GM20431 (cell line): ENCODE results near the gene LRRC8A.
"Not testable (repeated sequence)": the region's sequence is repeated elsewhere in the genome, so short reads cannot be mapped to it uniquely, and the experiment has no call there.

Source experiments
- in situ Hi-C: fragments of 300-500 bp; cut with MseI, MboI; formaldehyde crosslinking; loops from one replicate; pipeline ENCODE4 v1.15.0; 2020; ENCODE audit warnings: low sequenced_read_pairs; ENCODE audit not compliant: unreplicated experiment

Gene LRRC8A

DNA sequence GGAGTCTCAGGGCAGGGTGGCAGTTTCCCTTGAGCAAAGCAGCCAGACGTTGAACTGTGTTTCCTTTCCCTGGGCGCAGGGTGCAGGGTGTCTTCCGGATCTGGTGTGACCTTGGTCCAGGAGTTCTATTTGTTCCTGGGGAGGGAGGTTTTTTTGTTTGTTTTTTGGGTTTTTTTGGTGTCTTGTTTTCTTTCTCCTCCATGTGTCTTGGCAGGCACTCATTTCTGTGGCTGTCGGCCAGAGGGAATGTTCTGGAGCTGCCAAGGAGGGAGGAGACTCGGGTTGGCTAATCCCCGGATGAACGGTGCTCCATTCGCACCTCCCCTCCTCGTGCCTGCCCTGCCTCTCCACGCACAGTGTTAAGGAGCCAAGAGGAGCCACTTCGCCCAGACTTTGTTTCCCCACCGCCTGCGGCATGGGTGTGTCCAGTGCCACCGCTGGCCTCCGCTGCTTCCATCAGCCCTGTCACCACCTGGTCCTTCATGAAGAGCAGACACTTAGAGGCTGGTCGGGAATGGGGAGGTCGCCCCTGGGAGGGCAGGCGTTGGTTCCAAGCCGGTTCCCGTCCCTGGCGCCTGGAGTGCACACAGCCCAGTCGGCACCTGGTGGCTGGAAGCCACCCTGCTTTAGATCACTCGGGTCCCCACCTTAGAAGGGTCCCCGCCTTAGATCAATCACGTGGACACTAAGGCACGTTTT is 35.4 kb downstream of the LRRC8A start:
- in situ Hi-C loops: no loop called here

DNA sequence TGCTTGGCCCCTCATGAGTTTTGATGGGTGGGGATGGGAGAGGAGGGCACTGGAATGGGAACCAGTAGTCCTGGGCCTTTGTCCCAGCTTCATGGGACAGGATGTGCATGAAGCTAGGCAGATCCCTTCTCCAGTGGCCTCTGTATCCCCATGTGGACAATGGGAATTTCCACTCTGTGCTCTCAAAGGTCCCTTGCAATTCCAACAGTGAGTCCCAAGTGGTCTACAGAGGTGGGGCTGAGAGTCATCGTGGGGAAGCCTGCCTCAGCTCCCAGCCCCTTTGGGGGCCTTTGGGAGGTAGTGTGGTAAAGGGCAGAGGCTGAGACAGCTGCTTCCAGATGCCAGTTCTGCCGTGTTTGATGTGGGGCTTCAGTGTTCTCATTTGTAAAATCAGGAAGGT is 37.0 kb downstream of the LRRC8A start:
- in situ Hi-C loops: no loop called here

- in situ Hi-C loops: loop anchor here (10.0 kb wide), 1 partner anchor 55 kb away; no protein-coding TSS in a partner anchor
Observed at GRCh38 chr9:128919402-128920089, 37.6 kb downstream of the LRRC8A start.

DNA sequence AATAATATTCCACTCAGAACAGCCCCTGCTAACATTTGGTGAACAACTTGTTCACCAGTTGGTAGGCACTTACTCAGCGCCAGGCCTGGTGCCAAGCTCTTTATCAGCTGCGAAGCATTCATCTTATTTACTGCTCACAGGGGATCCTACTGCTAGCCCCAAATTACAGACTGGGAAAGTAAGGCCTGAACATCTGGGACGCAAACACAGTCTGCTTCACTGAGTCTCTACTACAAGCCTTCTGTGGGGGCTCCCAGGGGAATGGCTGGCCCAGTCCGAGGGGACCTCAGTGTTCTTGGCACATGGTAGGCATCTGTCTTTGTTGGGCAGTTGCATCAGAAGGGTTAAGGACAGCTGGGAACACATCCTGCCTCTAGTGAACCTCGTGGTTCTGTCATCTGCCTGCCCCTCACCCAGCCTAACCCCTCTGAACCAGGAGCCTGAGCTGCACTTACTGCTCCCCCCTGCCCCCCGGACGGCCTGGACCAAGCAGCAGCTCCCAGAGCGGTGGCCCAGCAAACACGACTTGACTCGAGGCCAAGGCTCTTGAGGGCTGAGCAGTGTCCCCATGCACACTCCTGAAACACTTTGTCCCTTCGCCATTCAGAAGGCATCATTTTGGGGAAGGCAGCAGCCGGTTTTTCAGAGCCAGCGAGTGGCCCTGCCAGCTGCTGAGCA is 38.6 kb downstream of the LRRC8A start, which contains the start of gene PHYHD1:
TSS of gene PHYHD1 (plus strand) at position 602 of the 678 bp plus-strand sequence. CDS start 1,342 bp downstream, outside the sequence.
- in situ Hi-C loops: loop anchor here (10.0 kb wide), 1 partner anchor 56 kb away; no protein-coding TSS in a partner anchor

DNA sequence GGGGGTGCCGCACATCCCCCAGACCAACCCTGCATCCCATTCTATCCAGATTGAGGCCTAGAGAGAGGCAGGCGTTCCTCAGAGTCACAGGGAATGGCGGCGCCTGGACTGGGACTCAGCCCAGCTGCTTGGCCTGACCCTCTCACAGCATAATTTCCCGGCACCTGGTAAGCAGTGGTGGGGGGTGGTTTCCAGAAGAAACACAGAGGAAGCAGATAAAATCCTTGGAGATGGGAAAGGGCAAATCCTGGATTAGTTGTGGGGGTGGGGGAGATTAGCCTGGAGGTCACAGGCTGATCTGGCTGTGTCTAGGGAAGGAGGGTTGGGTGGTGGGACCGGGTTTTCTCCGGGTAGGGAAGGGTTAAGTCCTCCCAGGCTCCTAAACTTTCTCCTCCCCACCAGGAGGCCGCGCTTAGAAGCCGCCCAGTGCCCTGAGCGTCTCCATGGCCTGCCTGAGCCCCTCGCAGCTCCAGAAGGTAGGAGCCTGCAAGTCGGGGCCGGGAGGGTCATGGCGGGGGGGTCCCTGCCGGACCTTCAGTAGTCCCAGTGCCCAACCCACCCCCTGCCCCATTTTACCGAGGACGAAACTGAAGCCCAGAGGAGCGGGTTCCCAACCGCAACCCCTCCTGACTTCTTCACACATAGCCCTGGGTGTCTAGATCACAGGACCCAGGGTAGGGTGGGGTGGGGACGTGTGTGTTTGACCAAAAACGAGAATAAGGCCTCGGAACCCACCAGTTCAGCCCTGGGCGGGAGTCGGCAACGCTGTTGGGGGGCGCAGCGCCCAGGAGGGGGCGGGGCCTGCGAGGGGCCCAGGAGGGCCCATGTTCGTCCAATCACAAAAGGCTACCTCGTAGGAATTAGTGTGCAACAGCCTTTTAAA is 40.2 kb downstream of the LRRC8A start:
- in situ Hi-C loops: loop anchor here (10.0 kb wide), 1 partner anchor 57 kb away; no protein-coding TSS in a partner anchor

DNA sequence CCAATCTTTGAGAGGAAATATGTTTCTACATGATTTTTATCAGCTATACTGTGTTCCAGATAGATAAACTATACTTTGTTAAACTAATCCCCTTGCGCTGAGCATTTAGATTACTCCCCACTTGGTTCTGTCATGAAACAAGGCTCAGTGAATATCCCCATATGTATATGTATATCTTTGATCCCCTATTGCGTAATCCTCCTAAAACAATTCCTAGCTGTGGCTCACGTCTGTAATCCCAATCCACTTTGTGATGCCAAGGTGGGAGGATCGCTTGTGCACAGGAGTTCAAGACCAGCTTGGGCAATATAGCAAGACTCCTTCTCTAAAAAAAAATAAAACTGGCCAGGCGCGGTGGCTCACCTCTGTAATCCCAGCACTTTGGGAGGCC is 41.6 kb downstream of the LRRC8A start:
- in situ Hi-C loops: loop anchor here (10.0 kb wide), 1 partner anchor 59 kb away; no protein-coding TSS in a partner anchor

- in situ Hi-C loops: loop anchor here (10.0 kb wide), 1 partner anchor 63 kb away; no protein-coding TSS in a partner anchor
Observed at GRCh38 chr9:128927731-128928411, 45.9 kb downstream of the LRRC8A start.

DNA sequence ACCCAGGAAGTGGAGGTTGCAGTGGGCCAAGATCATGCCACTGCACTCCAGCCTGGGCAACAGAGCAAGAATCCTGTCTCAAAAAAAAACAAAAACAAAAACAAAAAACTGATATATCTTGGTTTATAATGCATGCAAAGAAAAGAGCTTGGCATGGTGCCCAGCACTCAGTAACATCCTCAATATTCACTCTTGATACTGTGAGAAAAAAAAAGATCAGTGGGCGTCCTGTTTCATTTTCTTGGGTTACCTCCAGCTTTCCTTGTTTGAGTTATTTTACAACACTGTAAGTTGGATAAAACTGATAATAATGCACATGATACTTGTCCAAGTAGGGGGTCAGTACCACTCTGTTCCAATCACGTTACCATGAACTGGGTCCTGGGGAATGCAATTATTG is 46.7 kb downstream of the LRRC8A start:
- in situ Hi-C loops: loop anchor here (10.0 kb wide), 1 partner anchor 64 kb away; no protein-coding TSS in a partner anchor

- in situ Hi-C loops: loop anchor here (10.0 kb wide), 1 partner anchor 65 kb away; no protein-coding TSS in a partner anchor
Observed at GRCh38 chr9:128929560-128929959, 47.6 kb downstream of the LRRC8A start.

DNA sequence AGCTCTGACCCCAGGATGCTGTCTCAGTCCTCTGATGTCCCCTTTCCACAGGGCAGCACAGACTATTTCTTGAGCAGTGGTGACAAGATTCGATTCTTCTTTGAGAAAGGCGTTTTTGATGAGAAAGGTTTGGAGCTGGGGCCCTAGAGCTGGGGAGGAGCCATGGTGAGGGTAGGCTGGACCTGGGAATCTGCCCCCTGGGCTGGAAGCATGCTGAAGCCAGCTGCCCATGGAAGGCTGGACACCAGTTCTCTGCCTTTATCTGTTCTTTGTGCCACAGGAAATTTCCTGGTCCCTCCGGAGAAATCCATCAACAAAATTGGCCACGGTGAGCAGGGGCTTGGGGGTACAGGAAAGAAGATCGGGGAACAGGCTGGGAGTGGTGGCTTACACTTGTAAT is 51.8 kb downstream of the LRRC8A start:
- in situ Hi-C loops: no loop called here

DNA sequence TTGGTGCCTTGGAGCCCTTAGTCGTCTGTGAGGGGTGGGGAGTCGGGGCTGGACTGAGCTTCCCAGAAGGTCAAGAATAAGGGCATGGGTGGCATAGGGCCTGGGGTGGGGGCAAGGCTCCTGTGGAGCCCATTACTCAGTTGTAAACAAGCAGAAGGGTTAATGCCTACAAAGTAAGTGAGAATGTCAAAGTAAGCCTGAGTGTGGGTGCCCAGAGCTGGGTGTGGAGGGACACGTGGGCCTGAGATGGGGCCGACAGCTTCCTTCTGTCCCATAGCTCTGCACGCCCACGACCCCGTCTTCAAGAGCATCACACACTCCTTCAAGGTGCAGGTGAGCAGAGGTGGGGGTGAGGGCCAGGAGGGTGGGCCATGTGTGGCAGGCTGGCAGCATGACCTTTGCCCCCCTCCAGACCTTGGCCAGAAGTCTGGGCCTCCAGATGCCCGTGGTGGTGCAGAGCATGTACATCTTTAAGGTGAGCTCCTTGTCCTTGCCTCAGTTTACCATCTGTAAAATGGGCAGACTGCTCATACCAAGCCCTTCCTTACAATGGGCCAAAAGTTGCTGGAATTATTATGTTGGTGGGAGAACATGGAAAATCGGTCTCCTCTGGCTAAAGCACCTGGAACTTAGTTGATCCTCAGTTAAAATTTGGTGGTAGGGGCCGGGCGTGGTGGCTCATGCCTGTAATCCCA is 54.4 kb downstream of the LRRC8A start:
- in situ Hi-C loops: no loop called here

GRCh38 chr9:128937310-128938165 is 55.6 kb downstream of the LRRC8A start:
- in situ Hi-C loops: no loop called here

DNA sequence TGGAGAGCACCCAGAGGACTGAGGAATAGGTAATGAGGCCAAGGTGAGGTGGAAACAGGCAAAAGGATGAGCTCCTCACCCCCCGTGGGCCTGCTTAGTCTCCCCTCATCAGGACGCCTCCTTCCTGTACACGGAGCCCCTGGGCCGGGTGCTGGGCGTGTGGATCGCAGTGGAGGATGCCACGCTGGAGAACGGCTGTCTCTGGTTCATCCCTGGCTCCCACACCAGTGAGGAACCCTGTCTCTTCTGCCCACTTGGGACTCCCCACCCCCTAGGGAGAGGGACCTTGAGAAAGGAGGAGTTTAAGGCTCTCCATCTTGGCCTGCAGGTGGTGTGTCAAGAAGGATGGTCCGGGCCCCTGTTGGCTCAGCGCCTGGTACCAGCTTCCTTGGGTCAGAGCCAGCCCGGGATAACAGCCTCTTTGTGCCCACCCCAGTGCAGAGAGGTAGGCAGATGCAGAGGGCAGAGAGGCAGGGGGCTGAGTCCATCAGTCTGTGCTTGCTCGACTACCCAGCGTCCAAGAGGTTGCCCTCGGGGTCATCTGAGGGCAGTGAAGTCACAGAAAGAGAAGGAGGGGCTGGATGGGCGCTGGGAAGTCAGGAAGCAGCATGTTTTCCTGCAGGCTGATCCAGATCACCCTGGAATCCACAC is 58.5 kb downstream of the LRRC8A start:
- in situ Hi-C loops: no loop called here

GRCh38 chr9:128940946-128941755 is 59.2 kb downstream of the LRRC8A start:
- in situ Hi-C loops: no loop called here

- in situ Hi-C loops: no loop called here
Observed at GRCh38 chr9:128943832-128944620, 62.1 kb downstream of the LRRC8A start.

DNA sequence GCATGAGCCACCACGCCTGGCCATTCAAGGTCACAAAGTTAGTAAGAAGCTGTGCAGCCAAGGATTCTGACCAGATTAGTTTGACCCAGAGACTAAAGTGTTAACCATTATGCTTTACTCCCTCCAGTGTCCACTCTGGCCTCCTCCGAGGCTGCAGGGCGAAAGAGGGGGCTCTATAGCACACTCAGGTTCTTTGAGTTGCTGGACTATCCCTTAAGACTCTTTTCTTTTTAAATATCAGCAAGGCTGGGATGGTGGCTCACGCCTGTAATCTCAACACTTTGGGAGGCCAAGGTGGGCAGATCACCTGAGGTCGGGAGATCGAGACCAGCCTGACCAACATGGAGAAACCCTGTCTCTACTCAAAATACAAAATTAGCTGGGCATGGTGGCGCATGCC is 63.0 kb downstream of the LRRC8A start:
- in situ Hi-C loops: not testable (repeated sequence)
